ENCODE data around the gene PLCH1. TPM values are rescaled to one million over a fixed set of nuclear protein-coding genes. Genes with fewer than 3 reads are reported as not detected.
A peak's percentile ranks its signal among the peaks of the same experiment; 100 is the strongest.

Gene PLCH1
- total RNA-seq, 6 donors from 2014 or later: 7.7 to 26.3 (median 13.6) TPM

DNA sequence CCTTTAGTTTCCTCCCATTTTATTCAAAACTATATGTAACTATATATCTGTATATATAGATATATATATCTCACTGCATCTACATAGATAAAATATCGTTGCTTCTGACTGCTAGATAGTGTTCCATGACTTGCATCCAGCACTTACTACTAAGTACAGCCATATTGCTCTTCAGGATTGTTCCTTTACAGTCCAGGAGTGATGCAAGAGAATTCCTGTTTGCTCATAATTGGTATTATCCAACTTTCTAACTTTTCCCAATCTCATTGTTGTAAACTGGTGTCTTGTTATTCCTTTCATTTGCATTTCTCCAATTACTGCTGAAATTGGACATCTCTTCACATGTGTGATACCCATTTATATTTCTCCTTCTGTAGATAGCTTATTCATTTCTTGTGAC, 351.6 kb downstream of the PLCH1 start:
- H3K9me3 ChIP-seq: no peaks in the 10 kb centered on the region
- no peaks in the 10 kb centered on the region for H3K36me3 ChIP-seq
- DNase-seq: no peak
- TF ChIP-seq EP300 (IDR thresholded peaks at IDR 0.05) (no peak), POLR2A (IDR thresholded peaks at IDR 0.05) (no peak), POLR2AphosphoS5 (IDR thresholded peaks at IDR 0.05) (no peak)
- TF ChIP-seq, protein P1, sequence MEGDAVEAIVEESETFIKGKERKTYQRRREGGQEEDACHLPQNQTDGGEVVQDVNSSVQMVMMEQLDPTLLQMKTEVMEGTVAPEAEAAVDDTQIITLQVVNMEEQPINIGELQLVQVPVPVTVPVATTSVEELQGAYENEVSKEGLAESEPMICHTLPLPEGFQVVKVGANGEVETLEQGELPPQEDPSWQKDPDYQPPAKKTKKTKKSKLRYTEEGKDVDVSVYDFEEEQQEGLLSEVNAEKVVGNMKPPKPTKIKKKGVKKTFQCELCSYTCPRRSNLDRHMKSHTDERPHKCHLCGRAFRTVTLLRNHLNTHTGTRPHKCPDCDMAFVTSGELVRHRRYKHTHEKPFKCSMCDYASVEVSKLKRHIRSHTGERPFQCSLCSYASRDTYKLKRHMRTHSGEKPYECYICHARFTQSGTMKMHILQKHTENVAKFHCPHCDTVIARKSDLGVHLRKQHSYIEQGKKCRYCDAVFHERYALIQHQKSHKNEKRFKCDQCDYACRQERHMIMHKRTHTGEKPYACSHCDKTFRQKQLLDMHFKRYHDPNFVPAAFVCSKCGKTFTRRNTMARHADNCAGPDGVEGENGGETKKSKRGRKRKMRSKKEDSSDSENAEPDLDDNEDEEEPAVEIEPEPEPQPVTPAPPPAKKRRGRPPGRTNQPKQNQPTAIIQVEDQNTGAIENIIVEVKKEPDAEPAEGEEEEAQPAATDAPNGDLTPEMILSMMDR (IDR thresholded peaks at IDR 0.05): no peak
- no peak for ATAC-seq (ENCODE audit: low FRiP score in 2 of 2)
- H3K27me3 ChIP-seq: no peaks in the 10 kb centered on the region
- WGBS, 2 donors: 75 to 89% methylated on average over 1 of the region's 1 CpG
- no peak overlapping the region for H3K4me3 ChIP-seq
- H3K27ac ChIP-seq: no peak overlapping the region
- H3K4me1 ChIP-seq: peaks cover 0 to 10% (median 4%) of the 10 kb centered on the region in 4 donors

DNA sequence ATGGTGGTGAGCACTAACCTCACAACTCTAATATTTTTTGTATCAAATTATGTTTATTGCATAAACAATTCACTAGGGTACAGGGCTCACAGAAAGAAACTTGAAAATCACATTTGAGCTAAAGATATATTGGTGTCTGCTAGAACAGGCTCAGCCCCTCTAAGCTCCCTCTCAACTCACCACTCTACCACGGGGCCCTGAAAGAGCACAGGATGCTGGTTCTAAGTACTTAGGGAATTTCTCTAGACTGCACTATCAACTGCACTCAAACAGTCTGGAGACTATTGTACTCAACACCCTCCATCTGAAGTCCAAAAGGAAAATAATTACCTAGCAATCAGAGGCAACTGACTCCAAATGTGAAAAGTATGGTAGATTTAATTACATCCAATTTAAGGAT, 352.7 kb downstream of the PLCH1 start:
- DNase-seq (no peak), ATAC-seq (ENCODE audit: low FRiP score in 2 of 2) (no peak)
- 47 to 52% methylated on average over 1 of the region's 1 CpG for WGBS, 2 donors
- Histone ChIP-seq H3K36me3 (no peaks in the 10 kb centered on the region), H3K27ac (no peak overlapping the region), H3K4me3 (no peak overlapping the region), H3K4me1 (peaks cover 0 to 10% (median 4%) of the 10 kb centered on the region in 4 donors), H3K9me3 (no peaks in the 10 kb centered on the region), H3K27me3 (no peaks in the 10 kb centered on the region)
- no peak for TF ChIP-seq EP300 (IDR thresholded peaks at IDR 0.05)
- no peak for TF ChIP-seq POLR2AphosphoS5 (IDR thresholded peaks at IDR 0.05)
- TF ChIP-seq, protein P1 (IDR thresholded peaks at IDR 0.05): no peak
- TF ChIP-seq POLR2A (IDR thresholded peaks at IDR 0.05): no peak

DNA sequence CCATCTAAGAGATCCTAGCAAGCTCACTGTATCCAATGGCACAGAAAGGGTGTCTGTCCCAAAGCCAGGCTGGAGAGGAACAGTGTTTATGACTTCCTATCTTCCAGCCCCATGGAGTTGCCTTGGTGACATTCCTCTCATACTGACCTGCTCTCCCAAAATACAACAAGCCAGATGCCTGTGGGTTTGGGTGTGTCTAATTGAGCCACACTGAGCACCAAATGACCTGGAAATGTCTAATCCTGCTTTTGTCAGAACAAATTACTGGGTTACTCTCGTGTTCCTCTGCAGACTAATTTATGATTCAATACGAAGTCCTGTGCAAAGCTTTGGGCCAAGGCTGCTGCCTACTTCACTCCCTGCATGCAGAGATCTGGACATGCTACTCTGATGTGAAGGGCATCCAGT, 353.3 kb downstream of the PLCH1 start:
- peak; percentile 94 to 96 for ATAC-seq (ENCODE audit: low FRiP score in 2 of 2)
- H3K36me3 ChIP-seq: no peaks in the 10 kb centered on the region
- WGBS, 2 donors: 17 to 19% methylated on average over 2 of the region's 2 CpGs
- no peaks in the 10 kb centered on the region for H3K27me3 ChIP-seq
- H3K9me3 ChIP-seq: no peaks in the 10 kb centered on the region
- peaks cover 0 to 10% (median 4%) of the 10 kb centered on the region in 4 donors for H3K4me1 ChIP-seq
- no peak overlapping the region for H3K4me3 ChIP-seq
- peak in 1 of 2 donors; percentile 41 for DNase-seq
- H3K27ac ChIP-seq: peak overlapping the region in 1 of 4 donors; percentile 13
- TF ChIP-seq POLR2AphosphoS5 (IDR thresholded peaks at IDR 0.05) (no peak), POLR2A (IDR thresholded peaks at IDR 0.05) (no peak), EP300 (IDR thresholded peaks at IDR 0.05) (no peak)

DNA sequence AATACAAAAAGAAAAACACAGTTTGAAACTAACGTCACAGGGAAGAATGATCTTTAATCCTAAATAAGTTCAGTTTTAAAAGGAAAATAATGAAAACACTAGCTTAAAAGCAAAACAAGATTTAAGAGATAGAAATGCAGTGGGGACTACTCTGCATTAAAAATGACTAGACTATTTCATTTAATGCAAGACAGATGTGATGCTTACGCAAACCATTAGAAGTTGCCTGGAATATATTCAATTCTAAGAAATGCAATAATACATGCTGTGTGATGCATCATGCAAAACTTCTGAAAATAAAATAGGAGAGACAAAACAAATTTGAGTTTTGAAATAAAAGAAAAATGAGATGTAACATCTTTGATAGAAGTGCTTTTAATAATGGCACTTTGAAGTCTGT, 353.8 kb downstream of the PLCH1 start:
- TF ChIP-seq POLR2A (IDR thresholded peaks at IDR 0.05) (no peak), EP300 (IDR thresholded peaks at IDR 0.05) (no peak), POLR2AphosphoS5 (IDR thresholded peaks at IDR 0.05) (no peak)
- TF ChIP-seq, protein P1 (IDR thresholded peaks at IDR 0.05): no peak
- no peaks in the 10 kb centered on the region for H3K27me3 ChIP-seq
- no peak overlapping the region for H3K4me3 ChIP-seq
- DNase-seq: no peak
- peaks cover 0 to 10% (median 4%) of the 10 kb centered on the region in 4 donors for H3K4me1 ChIP-seq
- 77 to 81% methylated on average over 2 of the region's 2 CpGs for WGBS, 2 donors
- peak in 1 of 2 donors; percentile 91 for ATAC-seq (ENCODE audit: low FRiP score in 2 of 2)
- H3K36me3 ChIP-seq: no peaks in the 10 kb centered on the region
- no peaks in the 10 kb centered on the region for H3K9me3 ChIP-seq
- no peak overlapping the region for H3K27ac ChIP-seq

DNA sequence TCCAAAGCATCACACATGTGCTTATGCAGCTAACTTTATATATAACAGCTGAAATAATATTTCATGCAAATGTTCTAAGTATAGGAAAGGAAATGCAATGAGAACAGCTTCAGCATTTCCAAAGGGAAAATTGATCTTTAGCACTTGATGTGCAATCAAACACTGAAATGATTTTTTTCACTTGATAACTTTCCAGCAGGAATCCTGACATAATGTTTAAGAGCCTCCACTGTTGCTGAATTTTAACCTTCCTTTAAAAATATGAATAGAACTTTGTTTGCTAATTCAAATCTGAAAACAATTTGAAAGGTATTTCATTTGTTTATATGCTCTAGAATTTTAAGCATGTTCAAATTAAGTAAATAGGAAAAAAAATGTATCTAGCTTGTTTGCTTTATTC, 354.5 kb downstream of the PLCH1 start:
- Histone ChIP-seq H3K4me3 (no peak overlapping the region), H3K4me1 (peaks cover 0 to 10% (median 4%) of the 10 kb centered on the region in 4 donors), H3K9me3 (no peaks in the 10 kb centered on the region), H3K27me3 (no peaks in the 10 kb centered on the region), H3K36me3 (no peaks in the 10 kb centered on the region), H3K27ac (no peak overlapping the region)
- TF ChIP-seq EP300 (IDR thresholded peaks at IDR 0.05): no peak
- TF ChIP-seq POLR2AphosphoS5 (IDR thresholded peaks at IDR 0.05): no peak
- TF ChIP-seq, protein P1 (IDR thresholded peaks at IDR 0.05): no peak
- TF ChIP-seq POLR2A (IDR thresholded peaks at IDR 0.05): no peak
- no peak for DNase-seq
- ATAC-seq (ENCODE audit: low FRiP score in 2 of 2): no peak
